ENCODE results near the gene MRPL17.

MRPL17 gene

DNA sequence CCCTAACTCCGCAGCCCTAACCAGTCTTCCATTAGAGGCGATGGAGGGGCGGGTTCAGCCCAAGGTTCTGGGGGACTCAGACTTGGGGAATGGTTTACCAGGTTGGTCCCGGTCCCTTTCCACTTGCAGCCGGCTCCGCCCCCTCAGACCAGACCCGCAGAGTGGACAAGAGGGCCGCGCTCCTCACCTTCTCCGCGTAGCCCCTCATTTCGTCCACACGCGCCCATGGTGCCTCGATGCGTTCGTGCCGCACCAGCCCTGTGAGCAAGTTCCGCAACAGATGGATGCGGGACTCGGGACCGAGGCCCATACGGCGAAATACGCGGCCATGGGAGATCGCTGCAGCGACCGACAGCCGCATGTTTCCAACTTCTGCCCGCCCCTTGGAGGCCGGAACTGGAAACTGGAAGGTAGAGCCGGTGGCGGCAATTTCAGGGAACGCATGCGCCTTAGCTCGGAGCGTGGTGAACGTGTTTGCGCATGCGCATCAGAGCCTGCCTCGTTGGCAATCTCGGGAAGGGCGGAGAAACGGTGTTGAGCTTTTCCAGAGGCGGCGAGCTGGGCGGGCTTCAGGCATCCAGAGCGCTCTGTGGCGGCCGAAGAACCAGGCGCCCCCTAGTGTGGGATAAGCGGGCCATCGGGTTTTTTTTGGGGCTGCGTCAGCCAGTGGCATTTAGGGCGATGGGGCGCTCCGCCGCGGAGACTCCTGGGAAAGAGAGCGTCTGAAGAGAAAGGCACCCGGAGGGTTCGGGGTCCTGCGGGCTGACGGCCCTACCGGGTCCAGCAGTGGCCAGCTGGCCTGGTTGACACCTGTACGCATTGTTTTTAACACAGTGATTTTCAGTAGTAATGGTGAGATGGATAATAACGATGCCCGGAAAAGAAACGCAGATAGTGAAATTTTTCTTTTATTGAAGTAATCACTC lies at the start of gene MRPL17:
MRPL17 (minus strand) TSS at position 405 of the 926 bp plus-strand sequence; CDS start at position 361, 44 bp downstream.
- peak within 1 kb of the TSS; percentile 99 for H3K4me3 ChIP-seq (ENCODE audit: low read length)
- TF ChIP-seq, protein P1, sequence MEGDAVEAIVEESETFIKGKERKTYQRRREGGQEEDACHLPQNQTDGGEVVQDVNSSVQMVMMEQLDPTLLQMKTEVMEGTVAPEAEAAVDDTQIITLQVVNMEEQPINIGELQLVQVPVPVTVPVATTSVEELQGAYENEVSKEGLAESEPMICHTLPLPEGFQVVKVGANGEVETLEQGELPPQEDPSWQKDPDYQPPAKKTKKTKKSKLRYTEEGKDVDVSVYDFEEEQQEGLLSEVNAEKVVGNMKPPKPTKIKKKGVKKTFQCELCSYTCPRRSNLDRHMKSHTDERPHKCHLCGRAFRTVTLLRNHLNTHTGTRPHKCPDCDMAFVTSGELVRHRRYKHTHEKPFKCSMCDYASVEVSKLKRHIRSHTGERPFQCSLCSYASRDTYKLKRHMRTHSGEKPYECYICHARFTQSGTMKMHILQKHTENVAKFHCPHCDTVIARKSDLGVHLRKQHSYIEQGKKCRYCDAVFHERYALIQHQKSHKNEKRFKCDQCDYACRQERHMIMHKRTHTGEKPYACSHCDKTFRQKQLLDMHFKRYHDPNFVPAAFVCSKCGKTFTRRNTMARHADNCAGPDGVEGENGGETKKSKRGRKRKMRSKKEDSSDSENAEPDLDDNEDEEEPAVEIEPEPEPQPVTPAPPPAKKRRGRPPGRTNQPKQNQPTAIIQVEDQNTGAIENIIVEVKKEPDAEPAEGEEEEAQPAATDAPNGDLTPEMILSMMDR (conservative IDR thresholded peaks at IDR 0.05; ENCODE audit: low read length) = peak; percentile 78
- peak; percentile 98 for DNase-seq (ENCODE audit: low read depth)

DNA sequence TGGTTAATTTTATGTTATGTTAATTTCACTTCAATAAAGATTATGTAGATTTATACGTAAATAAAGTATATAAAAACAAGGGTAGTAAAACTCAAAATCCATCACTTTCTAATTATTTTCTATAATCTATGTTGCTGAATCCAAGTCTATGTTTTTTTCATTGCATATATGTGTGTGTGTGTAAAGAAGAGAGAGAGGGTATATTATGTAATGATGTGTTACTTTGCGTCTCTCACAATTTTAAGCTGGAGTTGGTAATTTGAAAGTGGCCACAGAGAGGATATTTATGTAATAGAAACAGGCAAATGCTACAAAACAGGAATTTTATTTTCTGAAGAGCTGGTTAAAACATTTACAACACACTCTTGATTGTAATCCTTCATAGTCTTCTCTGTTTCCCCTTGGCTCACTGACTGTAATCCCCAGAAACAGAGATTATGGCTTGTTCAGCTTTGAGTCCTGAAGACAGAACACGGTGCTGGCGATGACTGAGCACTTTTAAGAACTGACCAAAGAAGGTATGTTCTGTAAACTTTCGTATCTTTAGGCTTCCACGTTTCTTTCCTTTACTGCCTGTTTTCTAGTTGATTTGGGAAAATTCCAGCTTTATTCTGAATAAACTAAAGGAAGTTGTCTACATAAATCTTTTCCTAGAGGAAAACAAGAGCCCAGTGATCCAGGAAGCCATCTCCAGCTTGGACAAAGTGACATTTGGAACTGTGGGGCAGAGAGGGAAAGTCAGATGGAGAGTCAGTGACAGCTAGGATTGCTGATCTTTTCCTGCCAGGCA lies 45.0 kb upstream of the MRPL17 start:
- no peak overlapping the region for H3K4me3 ChIP-seq (ENCODE audit: low read length)
- no peak for DNase-seq (ENCODE audit: low read depth)
- TF ChIP-seq, protein P1 (conservative IDR thresholded peaks at IDR 0.05; ENCODE audit: low read length) = no peak

DNA sequence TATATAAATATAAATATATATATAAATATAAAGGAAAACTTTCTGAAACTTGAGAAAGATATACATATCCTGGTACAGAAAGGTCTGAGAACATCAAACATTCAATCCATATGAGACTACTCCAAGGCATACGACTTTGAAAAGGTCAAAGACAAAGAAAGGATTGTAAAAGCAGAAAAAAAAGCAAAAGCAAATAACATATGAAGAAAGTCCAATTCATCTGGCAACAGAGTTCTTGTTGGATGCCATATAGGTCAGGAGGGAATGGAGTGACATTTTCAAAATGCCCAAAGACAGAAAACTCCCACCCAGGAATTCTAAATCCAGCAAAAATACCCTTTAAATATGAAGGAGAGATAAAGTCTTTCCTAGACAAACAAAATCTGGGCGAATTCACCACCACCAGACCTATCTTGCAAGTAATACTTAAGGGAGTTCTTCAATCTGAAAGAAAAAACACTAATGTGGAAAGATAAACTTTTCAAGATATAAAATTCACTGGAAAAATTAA lies 42.3 kb upstream of the MRPL17 start:
- no peak overlapping the region for H3K4me3 ChIP-seq (ENCODE audit: low read length)
- no peak for DNase-seq (ENCODE audit: low read depth)
- TF ChIP-seq, protein P1 (conservative IDR thresholded peaks at IDR 0.05; ENCODE audit: low read length) = no peak

DNA sequence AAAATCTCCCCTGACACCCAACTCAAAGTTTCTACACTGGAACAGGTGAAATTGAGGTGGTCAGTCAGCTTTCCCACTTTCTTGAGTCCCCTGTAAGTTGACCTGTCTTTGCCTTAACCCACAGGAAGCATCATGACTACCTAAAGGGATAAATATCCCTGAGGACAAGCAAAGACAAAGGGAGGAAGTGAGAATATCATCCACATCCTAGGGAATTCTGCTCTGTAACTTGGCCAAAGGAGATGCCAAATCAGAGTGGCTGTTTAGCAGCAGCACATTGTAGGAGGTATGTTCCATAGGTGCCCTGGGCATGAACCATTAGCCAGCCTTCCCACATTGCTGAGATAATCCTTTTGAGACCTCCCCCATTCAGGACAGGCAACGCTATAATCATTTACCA lies 40.9 kb upstream of the MRPL17 start:
- TF ChIP-seq, protein P1 (conservative IDR thresholded peaks at IDR 0.05; ENCODE audit: low read length) = no peak
- no peak for DNase-seq (ENCODE audit: low read depth)
- no peak overlapping the region for H3K4me3 ChIP-seq (ENCODE audit: low read length)

DNA sequence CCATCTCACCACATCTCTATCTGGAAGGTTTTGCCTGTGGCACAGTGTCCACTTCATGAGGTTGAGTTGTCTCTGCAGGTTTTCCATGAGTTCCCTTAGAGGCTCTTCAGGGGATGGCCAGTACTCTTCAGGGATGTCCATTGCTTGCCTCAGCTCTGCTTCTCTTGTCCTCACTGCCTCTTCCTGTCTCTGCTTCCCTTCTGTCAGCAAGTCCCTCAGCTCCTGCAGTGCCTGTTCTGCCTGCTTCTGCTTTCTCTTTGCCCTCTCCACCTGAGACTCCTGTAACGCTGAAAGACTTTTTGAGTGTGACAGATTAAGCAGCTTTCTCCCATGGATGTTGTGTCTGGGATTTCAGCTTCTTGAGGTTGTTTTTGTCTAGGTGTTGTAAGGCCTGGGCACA lies 38.2 kb upstream of the MRPL17 start:
- TF ChIP-seq, protein P1 (conservative IDR thresholded peaks at IDR 0.05; ENCODE audit: low read length) = no peak
- no peak overlapping the region for H3K4me3 ChIP-seq (ENCODE audit: low read length)
- DNase-seq (ENCODE audit: low read depth) = no peak

DNA sequence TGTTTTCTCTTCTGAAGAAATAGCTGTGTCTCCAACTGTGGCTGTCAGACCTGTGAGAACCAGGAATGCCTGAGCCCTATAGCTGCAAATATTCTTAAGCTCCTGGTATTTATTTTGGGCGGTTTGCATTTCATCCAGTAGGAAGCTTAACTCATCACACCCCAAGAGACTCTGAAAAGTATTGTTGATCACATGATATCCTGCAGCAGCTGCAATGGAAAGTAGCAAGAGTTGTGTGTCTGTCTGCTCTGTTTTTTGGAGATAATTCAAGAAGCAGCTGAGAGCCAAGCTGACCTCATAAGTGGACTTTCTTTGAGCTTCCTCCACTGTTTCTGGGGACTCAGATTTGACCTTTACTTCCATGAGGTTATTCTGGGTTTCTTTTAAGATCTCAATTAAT lies 36.4 kb upstream of the MRPL17 start:
- TF ChIP-seq, protein P1 (conservative IDR thresholded peaks at IDR 0.05; ENCODE audit: low read length) = no peak
- no peak for DNase-seq (ENCODE audit: low read depth)
- H3K4me3 ChIP-seq (ENCODE audit: low read length) = no peak overlapping the region

All from AG10803 (cell line).